ENCODE results near the gene GTPBP1. TPM values are rescaled to one million over a fixed set of nuclear protein-coding genes. Genes with fewer than 3 reads are reported as not detected.
A peak's percentile ranks its signal among the peaks of the same experiment; 100 is the strongest.

GTPBP1 gene
- total and polyA plus RNA-seq, 2 donors (not counting 1 experiment from before 2014, with no cell fraction given) = 77.8 to 174 TPM

DNA sequence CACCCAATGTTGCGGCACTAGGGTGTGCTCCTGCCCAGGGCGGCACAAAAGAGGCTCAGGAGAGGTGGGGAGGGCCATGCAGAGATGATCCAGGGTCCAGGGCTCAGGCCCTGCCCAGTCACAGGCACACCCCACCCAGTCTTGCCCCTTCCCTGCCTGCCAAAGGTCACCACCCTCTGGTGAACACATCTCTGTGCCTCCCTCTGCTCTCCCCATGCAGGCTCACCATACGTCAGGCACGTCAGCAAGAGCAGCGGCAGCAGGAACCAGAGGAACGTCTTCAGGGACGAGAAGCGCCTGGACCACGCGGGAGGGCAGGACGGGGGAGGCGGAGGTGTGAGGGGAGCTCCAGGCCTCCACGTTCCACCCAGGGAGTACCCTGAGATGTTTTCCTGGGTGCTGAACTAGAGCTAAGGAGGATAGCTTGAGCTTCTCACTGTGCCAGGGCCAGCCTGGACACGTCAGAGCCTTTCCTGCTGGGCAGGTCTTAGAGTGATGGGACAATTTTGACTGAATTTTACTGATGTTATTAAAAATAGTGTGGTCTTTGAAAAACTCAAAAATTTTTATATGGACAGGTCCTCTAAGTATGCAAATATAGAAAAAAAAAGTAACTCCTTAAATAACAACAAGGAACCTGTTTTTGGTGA is 42.9 kb downstream of the GTPBP1 start:
- ChIA-PET POLR2A (no interaction called here), CTCF (interaction anchor here (1.7 to 2.4 kb wide), 3 partner anchors 15 to 26 kb away, joined by 5 to 11 read pairs (median 8); no protein-coding TSS in a partner anchor)
- Histone ChIP-seq H3K4me2 (replicated peaks; ENCODE audit: low read depth, low read length, poor library complexity, severe bottlenecking) (no peak overlapping the region), H3K79me2 (ENCODE audit: control insufficient read depth, insufficient read depth, low read length) (peaks cover 73% of the 10 kb centered on the region), H3K36me3 (replicated peaks in 1 of 2; ENCODE audit: control extremely low read depth in 1 of 2, control insufficient read depth in 1 of 2, extremely low read depth in 1 of 2, insufficient read depth in 2 of 2, low read length in 1 of 2) (peaks cover 1 to 91% of the 10 kb centered on the region in 2 experiments), H3K4me1 (ENCODE audit: control insufficient read depth in 2 of 2, insufficient read depth in 2 of 2, low read length in 2 of 2) (peaks cover 34 to 39% of the 10 kb centered on the region in 2 donors), H2AFZ (ENCODE audit: insufficient read depth, low read depth, low read length, poor library complexity, severe bottlenecking) (no peak overlapping the region), H3K9me3 (ENCODE audit: control extremely low read depth in 1 of 3, control insufficient read depth in 2 of 3, insufficient read depth in 1 of 3, low read length in 2 of 3) (peaks cover 0 to 8% (median 0%) of the 10 kb centered on the region in 3 donors), H3K27ac (ENCODE audit: low read length in 2 of 2) (no peak overlapping the region), H4K20me1 (ENCODE audit: control insufficient read depth, insufficient read depth, low read length, poor library complexity, severe bottlenecking) (peaks cover 67% of the 10 kb centered on the region), H3K27me3 (replicated peaks in 1 of 4; ENCODE audit: control extremely low read depth in 1 of 4, control insufficient read depth in 3 of 4, insufficient read depth in 4 of 4, low read length in 3 of 4) (no peaks in the 10 kb centered on the region), H3K9ac (ENCODE audit: low read length) (no peak overlapping the region), H3K4me3 (ENCODE audit: control extremely low read depth in 1 of 5, extremely low read depth in 1 of 5, insufficient read depth in 1 of 5, low read depth in 2 of 5, low read length in 4 of 5) (no peak overlapping the region)
- DNase-seq (no peak), ATAC-seq (ENCODE audit: low read depth) (no peak)
- TF ChIP-seq, protein P1, sequence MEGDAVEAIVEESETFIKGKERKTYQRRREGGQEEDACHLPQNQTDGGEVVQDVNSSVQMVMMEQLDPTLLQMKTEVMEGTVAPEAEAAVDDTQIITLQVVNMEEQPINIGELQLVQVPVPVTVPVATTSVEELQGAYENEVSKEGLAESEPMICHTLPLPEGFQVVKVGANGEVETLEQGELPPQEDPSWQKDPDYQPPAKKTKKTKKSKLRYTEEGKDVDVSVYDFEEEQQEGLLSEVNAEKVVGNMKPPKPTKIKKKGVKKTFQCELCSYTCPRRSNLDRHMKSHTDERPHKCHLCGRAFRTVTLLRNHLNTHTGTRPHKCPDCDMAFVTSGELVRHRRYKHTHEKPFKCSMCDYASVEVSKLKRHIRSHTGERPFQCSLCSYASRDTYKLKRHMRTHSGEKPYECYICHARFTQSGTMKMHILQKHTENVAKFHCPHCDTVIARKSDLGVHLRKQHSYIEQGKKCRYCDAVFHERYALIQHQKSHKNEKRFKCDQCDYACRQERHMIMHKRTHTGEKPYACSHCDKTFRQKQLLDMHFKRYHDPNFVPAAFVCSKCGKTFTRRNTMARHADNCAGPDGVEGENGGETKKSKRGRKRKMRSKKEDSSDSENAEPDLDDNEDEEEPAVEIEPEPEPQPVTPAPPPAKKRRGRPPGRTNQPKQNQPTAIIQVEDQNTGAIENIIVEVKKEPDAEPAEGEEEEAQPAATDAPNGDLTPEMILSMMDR (IDR thresholded peaks at IDR 0.05) = no peak
- TF ChIP-seq EZH2 (IDR thresholded peaks at IDR 0.05; ENCODE audit: borderline replicate concordance, insufficient read depth, low read depth, low read length, poor library complexity, severe bottlenecking) = no peak
- no peaks in the 10 kb centered on the region for H3K27me3 Mint-ChIP-seq
- no peak overlapping the region for H3K4me3 Mint-ChIP-seq
- H3K9me3 Mint-ChIP-seq (ENCODE audit: insufficient read depth) = no peaks in the 10 kb centered on the region
- WGBS (ENCODE audit: insufficient coverage) = 96% methylated on average over 10 of the region's 14 CpGs
- peak overlapping the region; percentile 77 for H3K27ac Mint-ChIP-seq
- intact Hi-C loops (cut with micrococcal nuclease) = no loop called here
- peaks cover 31% of the 10 kb centered on the region for H3K4me1 Mint-ChIP-seq

DNA sequence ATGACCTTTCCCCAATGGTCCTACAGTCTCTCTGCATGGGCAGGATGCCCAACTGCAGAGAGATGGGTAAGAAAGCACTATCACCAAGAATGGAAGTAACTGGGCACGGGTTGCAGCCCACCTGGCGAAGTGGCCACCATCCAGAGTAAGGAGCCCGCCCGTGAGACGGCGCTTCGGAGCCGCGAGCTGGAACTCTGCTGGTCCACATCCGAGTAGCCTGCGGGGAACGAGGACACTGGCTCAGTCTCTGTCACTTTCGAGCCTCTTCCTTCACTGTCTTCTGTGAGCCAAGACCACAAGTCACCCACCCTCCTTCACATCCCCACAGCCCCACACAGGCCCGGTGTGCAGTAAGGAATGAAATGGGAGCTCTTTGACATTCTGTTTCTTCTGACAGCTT is 44.4 kb downstream of the GTPBP1 start:
- Histone ChIP-seq H3K9me3 (ENCODE audit: control extremely low read depth in 1 of 3, control insufficient read depth in 2 of 3, insufficient read depth in 1 of 3, low read length in 2 of 3) (peaks cover 0 to 8% (median 0%) of the 10 kb centered on the region in 3 donors), H3K4me3 (ENCODE audit: control extremely low read depth in 1 of 5, extremely low read depth in 1 of 5, insufficient read depth in 1 of 5, low read depth in 2 of 5, low read length in 4 of 5) (no peak overlapping the region), H3K79me2 (ENCODE audit: control insufficient read depth, insufficient read depth, low read length) (peaks cover 83% of the 10 kb centered on the region), H2AFZ (ENCODE audit: insufficient read depth, low read depth, low read length, poor library complexity, severe bottlenecking) (no peak overlapping the region), H3K27ac (ENCODE audit: low read length in 2 of 2) (peak overlapping the region; percentile 72 to 87), H3K4me1 (ENCODE audit: control insufficient read depth in 2 of 2, insufficient read depth in 2 of 2, low read length in 2 of 2) (peaks cover 41 to 46% of the 10 kb centered on the region in 2 donors), H3K36me3 (replicated peaks in 1 of 2; ENCODE audit: control extremely low read depth in 1 of 2, control insufficient read depth in 1 of 2, extremely low read depth in 1 of 2, insufficient read depth in 2 of 2, low read length in 1 of 2) (peaks cover 1 to 80% of the 10 kb centered on the region in 2 experiments), H4K20me1 (ENCODE audit: control insufficient read depth, insufficient read depth, low read length, poor library complexity, severe bottlenecking) (peaks cover 52% of the 10 kb centered on the region), H3K27me3 (replicated peaks in 1 of 4; ENCODE audit: control extremely low read depth in 1 of 4, control insufficient read depth in 3 of 4, insufficient read depth in 4 of 4, low read length in 3 of 4) (no peaks in the 10 kb centered on the region), H3K9ac (ENCODE audit: low read length) (no peak overlapping the region), H3K4me2 (replicated peaks; ENCODE audit: low read depth, low read length, poor library complexity, severe bottlenecking) (peak overlapping the region; percentile 96)
- no peak overlapping the region for H3K4me3 Mint-ChIP-seq
- 95% methylated on average over 12 of the region's 14 CpGs for WGBS (ENCODE audit: insufficient coverage)
- H3K27me3 Mint-ChIP-seq = no peaks in the 10 kb centered on the region
- intact Hi-C loops (cut with micrococcal nuclease) = loop anchor here (5.0 to 10.0 kb wide), 2 partner anchors 125 to 243 kb away; partner anchors contain the start of genes CBX6 and DDX17
- peaks cover 43% of the 10 kb centered on the region for H3K4me1 Mint-ChIP-seq
- no peak for TF ChIP-seq EZH2 (IDR thresholded peaks at IDR 0.05; ENCODE audit: borderline replicate concordance, insufficient read depth, low read depth, low read length, poor library complexity, severe bottlenecking)
- TF ChIP-seq, protein P1 (IDR thresholded peaks at IDR 0.05) = no peak
- POLR2A ChIA-PET = interaction anchor here (0.8 to 1.4 kb wide), 3 partner anchors 10 to 15 kb away, joined by 3 to 4 read pairs (median 3); no protein-coding TSS in a partner anchor
- CTCF ChIA-PET = interaction anchor here (0.7 to 2.4 kb wide), 3 partner anchors 16 to 93 kb away, joined by 3 to 8 read pairs (median 6); no protein-coding TSS in a partner anchor
- no peaks in the 10 kb centered on the region for H3K9me3 Mint-ChIP-seq (ENCODE audit: insufficient read depth)
- peak overlapping the region; percentile 81 for H3K27ac Mint-ChIP-seq
- no peak for ATAC-seq (ENCODE audit: low read depth)
- no peak for DNase-seq
